ENCODE measurements around the gene CERT1. TPM values are rescaled to one million over a fixed set of nuclear protein-coding genes. Genes with fewer than 3 reads are reported as not detected.
A peak's percentile ranks its signal among the peaks of the same experiment; 100 is the strongest.
"Not testable (repeated sequence)": the region's sequence is repeated elsewhere in the genome, so short reads cannot be mapped to it uniquely, and the experiment has no call there.

Gene CERT1
- polyA plus RNA-seq, 1 of the 3 experiments (the other 2 are of a cell fraction), result 4.5 TPM

DNA sequence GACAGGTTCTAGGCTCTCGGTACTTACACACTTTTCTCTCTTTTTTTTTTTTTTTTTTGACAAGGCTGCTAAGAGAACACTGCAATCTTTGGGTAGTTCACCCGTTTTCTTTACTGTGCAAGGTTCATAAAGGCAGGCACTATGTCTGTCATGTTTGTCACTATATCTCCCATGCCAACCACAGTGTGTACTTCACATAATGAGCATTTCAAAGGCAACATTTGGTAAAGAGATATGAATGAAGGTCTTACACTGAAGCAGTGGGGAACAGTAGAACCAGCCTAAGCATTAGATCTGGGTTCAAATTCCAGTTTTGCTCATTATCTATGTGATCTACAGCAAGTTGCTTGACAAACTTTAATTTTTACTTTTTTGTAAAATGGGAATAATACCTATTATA is 175.9 kb downstream of the CERT1 start:
- DNase-seq, result no peak
- CTCF ChIA-PET, result no interaction called here
- peaks cover 0 to 3% of the 10 kb centered on the region in 2 experiments; a peak in 2 of 4 replicates for H3K4me1 ChIP-seq (ENCODE audit: control insufficient read depth in 1 of 2, insufficient read depth in 2 of 2, low read depth in 1 of 2, low read length in 1 of 2)
- H4K20me1 ChIP-seq (ENCODE audit: insufficient read depth), result peaks cover 13% of the 10 kb centered on the region; the same call in 1 of the 2 replicates
- WGBS (ENCODE audit: low lambda C conversion rate), result 85% methylated on average over 2 of the region's 2 CpGs
- peak overlapping the region in 1 of 2 experiments; percentile 28; a peak in 1 of 4 replicates for H3K27ac ChIP-seq (ENCODE audit: low read depth in 2 of 2, low read length in 1 of 2)
- TF ChIP-seq, protein P1, sequence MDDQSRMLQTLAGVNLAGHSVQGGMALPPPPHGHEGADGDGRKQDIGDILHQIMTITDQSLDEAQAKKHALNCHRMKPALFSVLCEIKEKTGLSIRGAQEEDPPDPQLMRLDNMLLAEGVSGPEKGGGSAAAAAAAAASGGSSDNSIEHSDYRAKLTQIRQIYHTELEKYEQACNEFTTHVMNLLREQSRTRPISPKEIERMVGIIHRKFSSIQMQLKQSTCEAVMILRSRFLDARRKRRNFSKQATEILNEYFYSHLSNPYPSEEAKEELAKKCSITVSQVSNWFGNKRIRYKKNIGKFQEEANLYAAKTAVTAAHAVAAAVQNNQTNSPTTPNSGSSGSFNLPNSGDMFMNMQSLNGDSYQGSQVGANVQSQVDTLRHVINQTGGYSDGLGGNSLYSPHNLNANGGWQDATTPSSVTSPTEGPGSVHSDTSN (IDR thresholded peaks at IDR 0.05), result no peak
- TF ChIP-seq USF2 (IDR thresholded peaks at IDR 0.05; ENCODE audit: borderline replicate concordance, low read depth, low read length) (no peak), RXRA (IDR thresholded peaks at IDR 0.05; ENCODE audit: borderline replicate concordance, low read depth) (no peak), MXI1 (IDR thresholded peaks at IDR 0.05; ENCODE audit: low read depth, low read length) (no peak), EP300 (IDR thresholded peaks at IDR 0.05; ENCODE audit: borderline replicate concordance in 1 of 2, low read depth in 1 of 2, low read length in 1 of 2) (no peak), RCOR1 (IDR thresholded peaks at IDR 0.05; ENCODE audit: low read length) (no peak), SIN3A (IDR thresholded peaks at IDR 0.05; ENCODE audit: borderline replicate concordance, low read depth, low read length) (no peak), ELF1 (IDR thresholded peaks at IDR 0.05) (no peak), RFX5 (IDR thresholded peaks at IDR 0.05; ENCODE audit: low read length) (no peak)
- TF ChIP-seq, protein P2, sequence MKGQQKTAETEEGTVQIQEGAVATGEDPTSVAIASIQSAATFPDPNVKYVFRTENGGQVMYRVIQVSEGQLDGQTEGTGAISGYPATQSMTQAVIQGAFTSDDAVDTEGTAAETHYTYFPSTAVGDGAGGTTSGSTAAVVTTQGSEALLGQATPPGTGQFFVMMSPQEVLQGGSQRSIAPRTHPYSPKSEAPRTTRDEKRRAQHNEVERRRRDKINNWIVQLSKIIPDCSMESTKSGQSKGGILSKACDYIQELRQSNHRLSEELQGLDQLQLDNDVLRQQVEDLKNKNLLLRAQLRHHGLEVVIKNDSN (IDR thresholded peaks at IDR 0.05; ENCODE audit: borderline replicate concordance, low read depth), result no peak
- TF ChIP-seq, protein P3, sequence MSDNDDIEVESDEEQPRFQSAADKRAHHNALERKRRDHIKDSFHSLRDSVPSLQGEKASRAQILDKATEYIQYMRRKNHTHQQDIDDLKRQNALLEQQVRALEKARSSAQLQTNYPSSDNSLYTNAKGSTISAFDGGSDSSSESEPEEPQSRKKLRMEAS (IDR thresholded peaks at IDR 0.05; ENCODE audit: low read depth), result no peak
- H3K9me3 ChIP-seq, result no peaks in the 10 kb centered on the region
- peak overlapping the region; percentile 98; the same call in 1 of the 2 replicates for H2AFZ ChIP-seq (ENCODE audit: low read depth)
- H3K9ac ChIP-seq, result no peak overlapping the region
- POLR2A ChIA-PET, result no interaction called here
- no peaks in the 10 kb centered on the region for H3K27me3 ChIP-seq (ENCODE audit: insufficient read depth)
- H3K9me2 ChIP-seq, result no peaks in the 10 kb centered on the region
- H3K4me2 ChIP-seq, result no peak overlapping the region
- peaks cover 33% of the 10 kb centered on the region for H3K79me2 ChIP-seq (ENCODE audit: insufficient read depth)
- no peak overlapping the region for H3K4me3 ChIP-seq (ENCODE audit: low read depth in 2 of 2, low read length in 1 of 2)
- peaks cover 0 to 3% of the 10 kb centered on the region in 2 experiments for H3K36me3 ChIP-seq (replicated peaks in 1 of 2; ENCODE audit: control insufficient read depth in 1 of 2, insufficient read depth in 2 of 2, low read length in 1 of 2)
- peaks cover 7% of the 10 kb centered on the region for H3F3A ChIP-seq (replicated peaks; ENCODE audit: insufficient read depth)

GRCh38 chr5:75334413-75334812 is 177.0 kb downstream of the CERT1 start:
- H3K79me2 ChIP-seq (ENCODE audit: insufficient read depth), result peaks cover 22% of the 10 kb centered on the region
- H3K9ac ChIP-seq; H3K4me2 ChIP-seq; CTCF ChIA-PET; DNase-seq; H4K20me1 ChIP-seq (ENCODE audit: insufficient read depth); POLR2A ChIA-PET; H3K27ac ChIP-seq (ENCODE audit: low read depth in 2 of 2, low read length in 1 of 2); H3K9me3 ChIP-seq; H3K9me2 ChIP-seq; H3F3A ChIP-seq (replicated peaks; ENCODE audit: insufficient read depth); H3K27me3 ChIP-seq (ENCODE audit: insufficient read depth); H3K36me3 ChIP-seq (replicated peaks in 1 of 2; ENCODE audit: control insufficient read depth in 1 of 2, insufficient read depth in 2 of 2, low read length in 1 of 2); H3K4me3 ChIP-seq (ENCODE audit: low read depth in 2 of 2, low read length in 1 of 2); H2AFZ ChIP-seq (ENCODE audit: low read depth); H3K4me1 ChIP-seq (ENCODE audit: control insufficient read depth in 1 of 2, insufficient read depth in 2 of 2, low read depth in 1 of 2, low read length in 1 of 2): not testable (repeated sequence)
- 91% methylated on average over 10 of the region's 10 CpGs for WGBS (ENCODE audit: low lambda C conversion rate)

GRCh38 chr5:75333759-75334158 is 177.7 kb downstream of the CERT1 start:
- H3K36me3 ChIP-seq (replicated peaks in 1 of 2; ENCODE audit: control insufficient read depth in 1 of 2, insufficient read depth in 2 of 2, low read length in 1 of 2); POLR2A ChIA-PET; H3F3A ChIP-seq (replicated peaks; ENCODE audit: insufficient read depth); H3K27ac ChIP-seq (ENCODE audit: low read depth in 2 of 2, low read length in 1 of 2); H3K9me2 ChIP-seq; H3K4me1 ChIP-seq (ENCODE audit: control insufficient read depth in 1 of 2, insufficient read depth in 2 of 2, low read depth in 1 of 2, low read length in 1 of 2); H3K9ac ChIP-seq; H3K27me3 ChIP-seq (ENCODE audit: insufficient read depth); H4K20me1 ChIP-seq (ENCODE audit: insufficient read depth); H3K4me2 ChIP-seq; H3K4me3 ChIP-seq (ENCODE audit: low read depth in 2 of 2, low read length in 1 of 2); DNase-seq; H2AFZ ChIP-seq (ENCODE audit: low read depth); H3K9me3 ChIP-seq; CTCF ChIA-PET: not testable (repeated sequence)
- peaks cover 16% of the 10 kb centered on the region for H3K79me2 ChIP-seq (ENCODE audit: insufficient read depth)
- WGBS (ENCODE audit: low lambda C conversion rate), result 99% methylated on average over 15 of the region's 23 CpGs

Measured in SK-N-SH (cell line).